GM12892 (cell line): Measurements from ENCODE around the gene ADK.

ENCODE experiments used
- POLR2A ChIP-seq: IDR thresholded peaks from 2 replicates; pipeline ENCODE4 v1.6.1; 2011; ENCODE audit warnings: low read depth, low read length, control low read depth
- POLR2AphosphoS5 ChIP-seq: IDR thresholded peaks from 2 replicates; pipeline ENCODE4 v1.6.1; 2011; ENCODE audit warnings: low read depth, low read length, control low read depth

DNA sequence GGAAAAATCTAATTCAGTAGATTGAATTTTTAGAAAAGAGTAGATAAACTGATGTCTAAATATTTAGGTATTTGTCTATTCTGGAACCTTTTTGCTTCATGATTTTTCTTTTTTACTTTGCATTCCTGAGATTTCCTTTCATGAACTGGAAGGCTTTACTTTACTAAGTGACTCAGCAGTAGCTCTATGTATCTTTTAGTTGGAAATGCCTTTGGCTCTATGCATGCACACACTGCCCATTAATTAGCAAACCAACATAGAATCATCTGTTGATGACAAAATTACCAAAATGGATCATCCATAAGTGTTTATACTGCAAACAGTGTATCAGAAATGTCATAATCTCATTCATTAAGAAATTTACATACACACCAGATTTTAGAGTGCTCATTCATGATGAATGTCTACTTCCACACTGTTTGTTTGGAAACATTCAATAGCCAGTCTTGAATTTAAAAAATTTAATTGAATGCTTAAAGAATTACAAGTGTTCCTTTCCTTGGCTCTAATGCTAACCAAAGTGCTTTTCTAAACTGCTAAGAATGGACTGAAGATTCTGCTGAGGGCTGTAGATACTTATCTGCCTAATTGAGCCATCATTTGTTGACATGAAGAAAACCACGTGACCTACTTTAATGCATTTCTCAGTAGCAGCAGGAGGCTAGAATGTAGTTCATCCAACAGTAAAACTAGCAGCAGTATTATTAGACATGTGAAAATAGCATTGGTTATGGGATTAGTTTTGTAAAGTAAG is 282.0 kb downstream of the ADK start:
- TF ChIP-seq POLR2AphosphoS5 (no peak), POLR2A (no peak)
